Stimulated activated CD4-positive, alpha-beta T cell treated with anti-CD3 and anti-CD28 coated beads, Interleukin-12 subunit alpha, Interleukin-12 subunit beta, amount 100 ng/mL, for 48 hours (primary cell): ENCODE measurements around the gene CORO1C.
A peak's percentile ranks its signal among the peaks of the same experiment; 100 is the strongest.
"Not testable (repeated sequence)": the region's sequence is repeated elsewhere in the genome, so short reads cannot be mapped to it uniquely, and the experiment has no call there.

ENCODE experiments used
- DNase-seq, 3 donors: peaks; one replicate each; pipeline ENCODE4 v3.0.0-alpha.2; 2020; ENCODE audit warnings: low read depth in 2 of 3, low spot score in 1 of 3

The CORO1C gene

DNA sequence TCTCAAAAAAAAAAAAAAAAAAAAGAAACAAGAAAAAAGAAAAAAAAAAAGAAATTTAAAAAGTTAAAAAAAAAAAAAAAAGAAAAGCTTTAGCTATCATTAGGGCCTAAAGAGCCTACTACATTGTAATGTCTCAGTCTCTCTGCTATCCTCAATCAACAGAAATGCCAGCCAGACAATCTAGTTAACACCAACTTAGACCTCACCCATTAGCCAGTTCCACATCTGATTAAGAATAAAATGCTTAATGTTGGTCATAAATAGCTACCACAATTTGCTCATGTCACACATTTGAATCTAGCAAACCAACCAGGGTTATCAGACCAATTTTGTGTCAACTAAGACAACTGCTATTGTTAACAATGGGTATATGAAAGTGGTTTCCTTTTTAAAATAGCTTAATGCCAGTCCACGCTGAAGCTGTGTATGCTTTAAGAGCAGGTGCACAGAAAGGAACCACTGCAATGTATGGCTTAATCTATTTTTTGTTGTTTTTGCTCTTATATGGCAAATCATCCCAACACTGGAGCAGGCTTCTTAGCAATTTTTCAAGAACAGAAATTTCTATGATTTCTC, 52.1 kb downstream of the CORO1C start:
- DNase-seq: no peak

DNA sequence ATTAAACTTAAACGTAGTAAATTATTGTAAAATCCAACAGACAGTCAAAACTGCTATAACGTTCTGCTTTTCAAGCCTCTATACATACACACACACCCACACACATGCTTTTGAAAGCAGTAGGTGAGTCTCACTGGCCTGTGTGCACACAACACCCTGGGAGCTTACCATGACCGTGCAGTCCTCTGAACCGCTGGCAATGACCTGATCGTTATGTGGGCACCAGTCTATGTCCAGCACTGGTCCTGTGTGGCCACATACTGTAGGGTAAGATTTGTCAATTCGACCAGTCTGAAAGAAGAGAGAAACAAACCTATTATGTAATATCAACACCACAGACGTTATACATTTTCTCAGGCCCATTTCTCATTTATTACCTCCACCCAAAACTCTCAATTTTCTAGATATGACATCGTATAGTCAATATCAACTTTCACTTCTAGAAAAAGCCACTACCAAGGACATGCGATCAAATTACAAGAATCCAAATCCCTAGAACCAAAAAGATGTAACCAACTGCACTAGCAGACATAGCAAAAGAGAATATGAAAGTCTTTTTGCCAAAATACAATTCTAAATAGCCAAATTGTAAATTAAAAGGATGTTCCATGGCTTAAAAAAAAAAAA, 53.1 kb downstream of the CORO1C start:
- DNase-seq: no peak

DNA sequence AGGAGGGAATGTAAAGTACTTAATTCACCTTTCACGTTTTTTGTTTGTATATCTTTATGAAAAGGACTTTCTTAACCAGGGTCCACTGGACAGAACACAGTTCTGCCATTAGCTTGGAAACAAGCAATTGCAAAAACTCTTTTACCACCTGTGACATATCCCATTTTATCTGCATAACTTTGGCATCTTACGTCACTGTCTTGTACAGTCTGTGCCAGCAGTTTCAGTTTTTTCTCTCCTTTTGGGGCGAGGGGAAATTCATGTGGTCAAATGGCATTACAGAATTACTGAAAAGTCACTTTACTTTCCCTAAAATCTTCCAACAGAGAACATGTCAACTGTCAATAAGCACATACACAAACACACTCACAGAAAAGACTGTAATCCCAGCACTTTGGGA, 53.9 kb downstream of the CORO1C start:
- no peak for DNase-seq

DNA sequence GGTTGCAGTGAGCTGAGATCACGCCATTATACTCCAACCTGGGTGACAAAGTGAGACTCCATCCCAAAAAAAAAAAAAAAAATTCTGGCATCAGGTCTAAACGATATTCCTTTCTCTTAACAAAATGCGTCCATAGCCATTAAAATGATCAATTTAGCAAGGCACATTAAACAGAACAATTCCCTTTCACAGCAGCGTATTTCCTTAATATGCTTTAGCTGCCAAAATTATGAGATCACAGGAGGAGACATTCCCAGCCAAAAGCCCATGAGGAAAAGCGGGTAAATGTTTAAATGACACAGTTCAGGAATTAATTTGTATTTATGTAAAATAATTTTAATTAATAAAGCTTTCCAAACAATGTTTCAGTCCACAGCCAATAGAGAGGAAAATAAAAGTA, 54.6 kb downstream of the CORO1C start:
- no peak for DNase-seq

DNA sequence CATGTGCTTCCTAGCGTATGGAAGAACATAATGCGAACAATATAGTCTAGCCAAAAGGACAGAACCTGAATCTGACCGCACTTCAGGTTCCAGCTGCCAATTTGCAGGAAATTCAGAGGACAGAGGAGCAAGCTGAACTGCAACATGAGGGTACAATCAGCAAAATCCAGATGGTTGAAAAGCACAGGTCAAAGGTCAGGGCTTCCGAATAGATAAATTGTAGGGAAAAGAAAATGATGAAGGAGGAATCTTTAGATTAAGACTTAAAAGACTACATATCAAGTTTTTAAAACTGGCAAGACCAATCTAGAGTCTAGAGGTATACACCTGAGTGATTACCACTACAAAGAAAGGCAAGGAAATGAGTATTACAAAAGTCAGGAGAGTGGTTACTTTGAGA, 55.5 kb downstream of the CORO1C start:
- DNase-seq: no peak

DNA sequence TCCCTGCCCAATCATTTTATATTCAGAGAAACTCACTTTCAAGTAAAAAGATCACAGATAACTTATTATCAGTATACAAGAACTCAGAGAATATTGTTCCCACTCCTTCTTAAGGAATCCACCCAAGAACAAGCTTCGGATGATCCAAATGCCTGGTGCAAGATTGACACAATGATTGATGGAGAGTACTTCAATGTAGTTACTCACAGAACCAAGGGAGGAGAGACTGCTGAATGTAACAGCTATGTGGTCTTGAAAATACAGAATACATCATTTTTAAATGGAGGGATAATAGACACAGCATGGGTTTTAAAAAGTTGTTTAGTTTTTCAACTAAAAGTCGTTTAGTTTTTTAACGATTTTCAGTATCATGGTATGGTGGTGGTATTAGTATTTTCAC, 59.3 kb downstream of the CORO1C start:
- DNase-seq: no peak

DNA sequence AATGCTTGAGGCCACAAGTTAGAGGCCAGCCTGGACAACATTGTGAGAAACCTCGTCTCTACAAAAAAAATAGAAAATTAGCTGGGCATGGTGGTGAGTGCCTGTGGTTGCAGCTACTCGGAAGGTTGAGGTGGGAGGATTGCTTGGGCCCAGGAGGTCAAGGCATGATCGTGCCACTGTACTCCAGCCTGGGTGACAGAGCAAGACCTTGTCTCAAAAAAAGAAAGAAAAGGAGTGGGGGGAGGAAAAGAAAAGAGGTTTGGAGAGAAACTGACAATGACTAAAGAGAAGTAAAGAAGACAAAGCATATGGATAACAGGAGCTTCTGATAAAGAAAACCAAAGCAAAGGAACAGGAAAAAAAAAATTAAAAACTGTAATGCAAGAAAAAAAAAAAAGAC, 60.2 kb downstream of the CORO1C start:
- no peak for DNase-seq

DNA sequence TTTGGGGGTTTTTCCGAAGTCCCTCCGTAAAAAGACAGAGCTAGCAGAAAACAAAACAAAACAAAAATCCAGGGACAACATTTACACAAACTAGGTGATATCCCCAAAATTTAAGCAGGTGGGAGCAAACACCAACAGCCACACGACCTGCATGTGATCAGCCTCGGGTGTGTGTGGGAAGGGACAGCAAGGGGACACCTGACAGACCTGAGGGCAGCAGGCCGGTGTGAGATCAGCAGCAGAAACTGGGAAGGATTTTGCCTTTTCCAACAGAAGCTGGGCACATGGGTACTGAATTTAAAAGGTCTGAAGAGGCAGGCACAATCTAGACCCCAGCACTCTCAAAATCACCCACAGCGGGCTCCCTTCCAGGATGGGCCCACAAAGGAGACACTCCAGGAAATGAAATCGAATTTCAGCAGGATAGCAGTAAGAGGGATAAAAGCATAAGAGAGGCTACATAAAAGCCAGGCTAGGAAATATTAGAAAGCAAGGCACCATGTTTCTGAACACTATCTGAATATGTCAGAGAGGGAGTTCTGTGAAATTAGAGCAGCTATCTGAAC, 61.2 kb downstream of the CORO1C start:
- no peak for DNase-seq

DNA sequence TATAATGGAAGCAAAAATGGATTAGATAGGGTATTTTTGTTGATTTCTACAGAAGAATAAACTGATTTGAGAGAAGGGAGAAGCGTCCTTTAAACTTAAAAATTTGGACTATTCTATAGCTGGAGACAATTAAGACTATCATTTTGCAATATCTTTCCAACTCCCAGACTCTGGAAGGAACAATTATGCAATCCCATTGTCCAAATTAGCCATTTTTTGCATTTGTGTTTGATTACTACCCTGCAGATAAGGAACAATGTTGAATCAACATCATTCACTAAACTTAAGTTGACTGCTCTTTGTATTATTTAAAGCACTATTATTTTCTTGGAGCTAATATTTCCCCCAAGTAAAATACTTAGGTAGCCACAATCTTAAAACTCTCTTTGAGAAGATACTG, 62.8 kb downstream of the CORO1C start:
- DNase-seq: no peak

DNA sequence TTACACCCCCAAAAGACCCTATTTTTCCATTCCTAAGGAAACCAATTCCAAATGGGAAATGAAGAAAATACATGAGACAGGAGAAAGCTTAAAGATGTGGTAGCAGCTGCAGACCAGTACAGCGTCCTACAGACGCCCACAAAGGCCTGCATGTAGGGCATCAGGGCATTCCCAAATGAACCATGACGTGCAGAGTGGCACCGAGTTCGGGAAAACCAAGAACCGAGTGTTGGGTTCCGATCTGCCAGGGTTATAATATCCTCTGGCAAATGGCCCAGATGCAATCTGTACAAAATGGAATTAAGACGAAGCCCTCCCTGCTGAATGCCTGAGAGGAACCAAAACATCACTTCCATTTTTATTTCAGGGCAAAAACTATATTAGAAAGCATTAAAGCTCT, 63.3 kb downstream of the CORO1C start:
- no peak for DNase-seq

DNA sequence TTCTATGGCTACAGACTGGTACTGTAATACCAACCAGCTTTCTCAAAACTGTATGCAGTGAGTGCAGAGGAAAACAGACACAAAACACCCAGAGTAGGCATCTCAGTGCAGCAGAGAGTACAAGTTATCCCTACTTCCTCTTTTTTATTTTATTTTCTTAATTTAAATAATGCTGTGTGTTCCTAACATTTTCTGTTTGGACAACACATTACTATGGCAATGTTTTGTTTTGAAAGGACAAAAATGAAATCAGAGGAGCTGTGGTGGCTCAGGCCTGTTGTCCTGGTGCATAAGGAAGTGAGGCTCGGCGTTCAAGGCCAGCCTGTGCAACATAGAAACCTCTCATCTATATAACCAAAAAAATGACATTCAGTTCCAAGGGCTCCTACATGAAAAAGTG, 64.0 kb downstream of the CORO1C start:
- DNase-seq: no peak

DNA sequence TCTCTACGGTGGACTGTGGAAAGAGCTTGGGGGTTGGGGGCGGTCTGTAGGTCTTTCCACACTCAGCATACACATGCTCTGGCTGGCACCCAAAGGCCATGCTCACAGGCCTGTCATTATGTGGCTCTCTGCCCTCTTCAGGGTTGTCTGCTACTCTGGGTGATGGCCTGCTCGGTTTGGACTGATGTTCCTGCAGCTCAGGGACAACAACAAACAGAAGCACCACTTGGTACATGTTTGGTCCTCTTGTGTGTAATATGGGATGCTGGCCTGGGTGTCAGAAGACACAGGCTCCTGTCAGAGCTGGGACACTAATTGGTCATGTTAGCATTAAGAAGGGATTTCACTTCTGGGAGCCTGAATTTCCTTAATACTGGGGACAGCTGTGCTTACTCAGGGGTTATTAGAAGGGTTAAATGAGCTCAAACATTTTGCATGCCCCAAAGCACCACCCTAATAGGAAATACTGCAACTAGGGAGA, 64.9 kb downstream of the CORO1C start:
- DNase-seq: no peak

DNA sequence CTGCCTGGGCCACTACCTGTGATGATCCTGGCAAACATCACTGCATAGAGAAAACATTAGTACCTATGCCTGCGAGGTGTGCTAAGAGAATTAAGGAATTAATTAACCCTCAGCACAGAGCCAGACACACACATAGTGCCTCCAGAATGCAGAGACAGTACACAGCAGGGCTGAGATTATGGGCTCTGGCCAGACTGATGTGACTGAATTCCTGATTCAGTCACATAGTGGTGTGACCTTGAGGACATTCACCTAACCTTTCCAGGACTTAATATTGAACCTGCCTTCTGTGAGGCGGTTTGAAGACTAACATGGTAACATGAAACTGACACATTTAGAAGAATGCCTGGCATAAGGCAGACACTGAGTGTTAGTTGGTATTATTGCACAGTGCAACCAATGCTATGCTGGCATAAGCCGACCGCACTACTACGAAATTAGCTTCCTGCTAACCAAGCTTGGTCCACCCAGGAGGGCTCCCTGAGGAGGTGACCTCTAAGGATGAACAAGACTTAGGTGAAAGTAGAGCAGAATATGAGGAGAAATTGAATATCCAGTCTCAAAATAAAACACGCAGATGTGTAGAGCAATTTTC, 65.6 kb downstream of the CORO1C start:
- no peak for DNase-seq

DNA sequence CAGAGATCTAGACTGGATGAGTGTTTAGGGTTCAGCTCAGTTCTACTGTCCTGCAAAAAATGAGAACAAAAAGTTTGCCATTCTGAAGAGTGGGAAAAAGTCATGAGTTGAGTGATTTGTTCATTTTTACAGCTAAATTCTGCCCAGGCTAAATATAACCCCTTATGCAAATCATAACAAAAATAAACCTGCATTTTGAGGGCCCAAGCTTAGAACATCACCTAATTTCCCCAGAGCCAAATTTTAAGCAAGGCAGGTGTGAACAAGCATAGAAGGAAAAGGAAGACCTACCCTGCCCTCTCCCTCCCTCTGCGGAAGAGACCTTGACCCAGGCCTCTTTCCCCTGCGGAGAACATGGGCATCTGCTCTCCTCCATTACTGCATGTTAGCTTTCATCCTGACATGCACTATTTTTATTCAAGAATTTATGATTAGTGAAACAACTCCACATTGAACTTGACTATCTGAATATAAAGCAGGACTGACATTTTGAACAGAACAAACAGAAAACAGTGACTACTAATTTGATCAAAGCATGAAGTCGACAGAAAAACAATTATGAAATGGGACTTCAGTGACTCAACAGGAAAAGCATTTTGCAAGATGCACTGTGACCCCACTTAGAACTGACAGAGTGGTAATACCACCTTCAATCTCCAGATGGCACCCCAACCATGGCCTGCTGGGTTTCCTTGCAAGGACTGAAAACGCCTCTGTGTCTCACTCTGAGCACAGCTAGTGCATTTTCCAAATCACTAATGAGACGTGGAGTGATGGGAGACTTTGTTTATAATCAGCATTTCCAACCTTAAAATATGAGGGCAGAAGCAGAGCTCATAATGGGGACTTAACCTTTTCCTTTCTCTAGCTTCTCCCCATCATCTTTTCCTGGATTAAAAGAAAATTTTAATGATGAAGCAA, 66.7 kb downstream of the CORO1C start:
- peak; percentile 75 to 94 (median 81) for DNase-seq

DNA sequence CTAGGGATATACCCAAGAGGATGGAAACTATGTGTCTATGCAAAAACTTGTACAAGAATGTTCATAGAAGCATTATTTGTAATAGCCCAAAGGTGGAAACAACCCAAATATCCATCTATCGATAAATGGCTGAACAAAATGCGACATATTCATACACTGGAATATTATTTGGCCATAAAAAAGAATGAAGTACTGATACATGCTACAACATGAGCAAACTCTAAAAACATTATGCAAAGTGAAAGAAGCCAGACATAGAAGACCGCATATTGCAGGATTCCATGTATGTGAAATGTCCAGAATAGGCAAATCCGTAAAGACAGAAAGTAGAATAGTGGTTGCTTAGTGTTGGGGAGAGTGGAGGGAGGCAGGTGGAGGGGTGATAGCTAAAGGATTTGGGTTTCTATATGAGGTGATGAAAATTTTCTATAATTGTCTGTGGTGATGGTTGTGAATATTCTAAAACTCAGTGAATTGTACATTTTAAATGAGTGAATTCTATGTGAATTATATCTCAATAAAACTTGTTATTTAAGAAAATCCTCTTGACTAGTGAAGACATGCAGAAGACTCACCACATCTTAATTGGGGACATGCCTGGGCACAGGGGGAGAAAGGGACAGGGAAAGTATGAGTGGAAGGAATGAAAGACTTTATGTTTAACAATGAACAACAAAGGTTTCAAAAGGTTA, 67.8 kb downstream of the CORO1C start:
- no peak for DNase-seq

DNA sequence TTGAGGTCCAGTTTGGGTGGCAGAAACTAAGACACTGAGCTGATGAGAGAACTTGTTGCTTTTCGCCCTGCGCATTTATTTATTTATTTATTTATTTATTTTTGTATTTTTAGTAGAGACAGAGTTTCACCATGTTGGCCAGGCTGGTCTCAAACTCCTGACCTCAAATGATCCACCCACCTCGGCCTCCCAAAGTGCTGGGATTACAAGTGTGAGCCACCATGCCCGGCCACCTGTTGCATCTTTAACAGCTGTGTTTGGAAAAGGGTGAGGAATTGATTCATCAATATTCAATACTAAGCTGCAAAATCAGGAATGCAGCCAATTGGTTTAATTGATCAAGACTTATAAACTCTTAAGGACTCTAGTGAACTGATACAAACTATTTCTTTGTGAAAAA, 73.2 kb downstream of the CORO1C start:
- not testable (repeated sequence) for DNase-seq

DNA sequence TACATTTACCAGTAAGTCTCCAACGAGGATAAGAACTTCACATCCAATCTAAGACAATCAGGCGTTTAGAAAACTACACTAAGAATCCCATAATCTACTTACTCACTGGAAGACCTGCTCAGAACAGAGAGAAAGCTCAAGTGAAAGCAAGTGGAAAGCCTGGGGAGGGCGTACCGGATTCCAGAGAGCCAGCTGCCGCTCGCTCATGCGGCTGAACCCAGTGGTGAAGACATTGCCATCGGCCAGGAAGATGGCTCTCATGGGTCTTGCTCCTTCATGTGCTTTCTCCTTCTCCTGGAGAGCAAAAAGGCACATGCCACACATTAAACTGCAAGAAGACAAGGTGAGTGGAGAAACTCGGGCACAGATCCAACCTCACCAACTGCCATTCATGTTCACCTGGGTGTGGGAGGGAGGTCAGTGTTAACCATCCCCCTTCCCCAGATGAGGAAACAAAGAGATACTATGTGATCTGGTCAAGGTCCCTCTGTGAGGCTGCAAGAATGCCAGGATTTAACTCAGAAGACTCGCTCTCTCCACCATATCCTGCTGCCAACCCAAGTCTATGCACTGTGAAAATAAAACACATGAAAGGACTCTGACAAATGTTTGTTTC, 74.1 kb downstream of the CORO1C start:
- no peak for DNase-seq

DNA sequence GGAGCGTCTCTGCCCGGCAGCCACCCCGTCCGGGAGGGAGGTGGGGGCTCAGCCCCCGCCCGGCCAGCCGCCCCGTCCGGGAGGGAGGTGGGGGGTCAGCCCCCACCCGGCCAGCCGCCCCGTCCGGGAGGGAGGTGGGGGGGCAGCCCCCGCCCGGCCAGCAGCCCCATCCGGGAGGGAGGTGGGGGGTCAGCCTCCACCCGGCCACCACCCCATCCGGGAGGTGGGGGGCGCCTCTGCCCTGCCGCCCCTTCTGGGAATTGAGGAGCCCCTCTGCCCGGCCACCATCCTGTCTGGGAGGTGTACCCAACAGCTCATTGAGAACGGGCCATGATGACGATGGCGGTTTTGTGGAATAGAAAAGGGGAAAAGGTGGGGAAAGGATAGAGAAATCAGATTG, 75.1 kb downstream of the CORO1C start:
- not testable (repeated sequence) for DNase-seq

DNA sequence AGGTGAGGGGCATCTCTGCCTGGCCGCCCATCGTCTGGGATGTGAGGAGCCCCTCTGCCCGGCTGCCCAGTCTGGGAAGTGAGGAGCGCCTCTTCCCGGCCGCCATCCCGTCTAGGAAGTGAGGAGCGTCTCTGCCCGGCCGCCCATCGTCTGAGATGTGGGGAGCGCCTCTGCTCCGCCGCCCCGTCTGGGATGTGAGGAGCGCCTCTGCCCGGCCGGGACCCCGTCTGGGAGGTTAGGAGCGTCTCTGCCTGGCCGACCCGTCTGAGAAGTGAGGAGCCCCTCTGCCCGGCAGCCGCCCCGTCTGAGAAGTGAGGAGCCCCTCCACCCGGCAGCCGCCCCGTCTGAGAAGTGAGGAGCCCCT, 75.5 kb downstream of the CORO1C start:
- not testable (repeated sequence) for DNase-seq

DNA sequence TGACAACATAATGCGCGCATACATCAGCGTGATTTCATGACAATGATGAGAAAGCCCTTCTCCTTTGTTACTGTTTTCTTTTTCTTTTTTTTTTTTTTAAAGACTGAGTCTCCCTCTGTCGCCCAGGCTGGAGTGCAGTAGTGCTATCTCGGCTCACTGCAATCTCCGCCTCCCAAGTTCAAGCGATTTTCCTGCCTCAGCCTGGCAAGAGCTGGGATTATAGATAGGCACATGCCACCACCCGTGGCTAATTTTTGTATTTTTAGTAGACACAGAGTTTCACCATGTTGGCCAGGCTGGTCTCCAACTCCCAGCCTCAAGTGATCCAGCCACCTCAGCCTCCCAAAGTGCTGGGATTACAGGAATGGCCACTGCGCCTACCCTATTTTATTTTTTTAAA, 76.7 kb downstream of the CORO1C start:
- not testable (repeated sequence) for DNase-seq
